CD4-positive, CD25-positive, alpha-beta regulatory T cell (primary cell): ENCODE results near the gene AMPH. TPM values are rescaled to one million over a fixed set of nuclear protein-coding genes. Genes with fewer than 3 reads are reported as not detected.

Experiments used
- ATAC-seq, 2 donors: fragments of 150-1000 bp; cut with Tn5 transposase; one replicate each; pipeline ENCODE4 v1.10.0; 2021; ENCODE audit warnings: low read depth in 2 of 2, moderate number of reproducible peaks in 2 of 2, moderate library complexity in 1 of 2
- DNase-seq, 3 donors: peaks; one replicate each; pipeline versions ENCODE4 v3.0.0 to v3.0.0-alpha.2; 2012 to 2022; ENCODE audit warnings: mixed read lengths in 1 of 3
- H3K27ac ChIP-seq: one replicate; pipeline ENCODE4 v1.7.0; 2013; ENCODE audit warnings: mild to moderate bottlenecking, low read length; ENCODE audit not compliant: insufficient read depth, poor library complexity, severe bottlenecking
- H3K27me3 ChIP-seq: one replicate; pipeline ENCODE4 v1.7.0; 2013; ENCODE audit warnings: low read length; ENCODE audit not compliant: control insufficient read depth, insufficient read depth
- H3K36me3 ChIP-seq: one replicate; pipeline ENCODE4 v1.7.0; 2013; ENCODE audit warnings: mild to moderate bottlenecking, low read length, moderate library complexity; ENCODE audit not compliant: control insufficient read depth, insufficient read depth
- H3K4me1 ChIP-seq: 2 replicates; pipeline ENCODE4 v1.7.0; 2013; ENCODE audit warnings: mild to moderate bottlenecking, low read length; ENCODE audit not compliant: insufficient read depth, control insufficient read depth, poor library complexity, severe bottlenecking
- H3K4me3 ChIP-seq: one replicate; pipeline ENCODE4 v1.7.0; 2013; ENCODE audit warnings: low read depth, mild to moderate bottlenecking, low read length, moderate library complexity
- H3K9me3 ChIP-seq, 2 experiments: 1 replicate in 1 of 2; 2 replicates in 1 of 2; pipeline ENCODE4 v1.7.0; 2013; ENCODE audit warnings: low read length in 2 of 2, mild to moderate bottlenecking in 1 of 2, moderate library complexity in 1 of 2; ENCODE audit not compliant: control insufficient read depth in 2 of 2
- H3K27ac Mint-ChIP-seq, 3 donors: one replicate each; pipeline ENCODE4 v1.8.0; 2020 to 2022; ENCODE audit warnings: mild to moderate bottlenecking in 3 of 3, mixed read lengths in 3 of 3, moderate library complexity in 2 of 3
- H3K27me3 Mint-ChIP-seq: one replicate; pipeline ENCODE4 v1.8.0; 2022; ENCODE audit warnings: mild to moderate bottlenecking, mixed read lengths
- H3K36me3 Mint-ChIP-seq: one replicate; pipeline ENCODE4 v1.8.0; 2020; ENCODE audit warnings: mixed read lengths
- H3K4me1 Mint-ChIP-seq, 4 donors: one replicate each; pipeline ENCODE4 v1.8.0; 2020 to 2022; ENCODE audit warnings: mixed read lengths in 4 of 4, mild to moderate bottlenecking in 1 of 4
- H3K4me3 Mint-ChIP-seq, 4 donors: one replicate each; pipeline ENCODE4 v1.8.0; 2020 to 2022; ENCODE audit warnings: mild to moderate bottlenecking in 4 of 4, mixed read lengths in 4 of 4, moderate library complexity in 3 of 4
- H3K9me3 Mint-ChIP-seq, 7 donors: one replicate each; pipeline ENCODE4 v1.8.0; 2020 to 2022; ENCODE audit warnings: mixed read lengths in 7 of 7, mild to moderate bottlenecking in 3 of 7, moderate library complexity in 2 of 7
- polyA plus RNA-seq, 4 donors: library from polyadenylated mRNA; unstranded; fragments of 300-500 nt; fragmentation: Illumina TruSeq; gene quantifications; one replicate each; pipeline ENCODE4 v1.2.3, GENCODE V29; 2021
- total RNA-seq: library from RNA; stranded (reverse); gene quantifications from one replicate; pipeline ENCODE4 v1.2.3, GENCODE V29; 2022

The AMPH gene
- total and polyA plus RNA-seq, 5 donors from 2014 or later = 0.09 to 0.11 (median 0.10) TPM; not detected in 2

DNA sequence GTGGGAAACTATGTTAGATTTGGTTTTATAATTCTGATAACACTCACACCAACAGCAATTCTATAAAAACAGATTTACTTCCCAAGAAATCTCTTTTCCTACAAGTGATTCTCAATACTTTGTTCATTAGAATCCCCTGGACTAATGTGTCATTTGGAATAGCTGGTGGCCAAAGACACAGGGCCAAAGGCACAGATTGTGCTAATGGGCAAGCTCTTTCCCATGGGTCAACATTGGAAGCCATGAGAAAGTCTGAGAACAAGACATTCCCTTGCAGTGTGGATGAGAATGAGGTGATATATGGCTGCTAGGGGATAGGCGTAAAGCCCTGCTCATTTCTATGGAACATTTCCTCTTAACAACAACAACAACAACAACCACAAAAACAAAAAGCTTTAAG, 153.8 kb downstream of the AMPH start:
- Mint-ChIP-seq H3K36me3 (no peaks in the 10 kb centered on the region), H3K9me3 (peaks cover 0 to 4% (median 1%) of the 10 kb centered on the region in 7 donors), H3K27me3 (peaks cover 6% of the 10 kb centered on the region), H3K4me1 (no peaks in the 10 kb centered on the region), H3K4me3 (no peak overlapping the region), H3K27ac (no peak overlapping the region)
- ATAC-seq (no peak), DNase-seq (no peak)
- H3K27ac ChIP-seq = no peak overlapping the region
- no peaks in the 10 kb centered on the region for H3K4me1 ChIP-seq
- no peaks in the 10 kb centered on the region for H3K36me3 ChIP-seq
- no peak overlapping the region for H3K4me3 ChIP-seq
- H3K9me3 ChIP-seq = no peaks in the 10 kb centered on the region
- no peaks in the 10 kb centered on the region for H3K27me3 ChIP-seq

DNA sequence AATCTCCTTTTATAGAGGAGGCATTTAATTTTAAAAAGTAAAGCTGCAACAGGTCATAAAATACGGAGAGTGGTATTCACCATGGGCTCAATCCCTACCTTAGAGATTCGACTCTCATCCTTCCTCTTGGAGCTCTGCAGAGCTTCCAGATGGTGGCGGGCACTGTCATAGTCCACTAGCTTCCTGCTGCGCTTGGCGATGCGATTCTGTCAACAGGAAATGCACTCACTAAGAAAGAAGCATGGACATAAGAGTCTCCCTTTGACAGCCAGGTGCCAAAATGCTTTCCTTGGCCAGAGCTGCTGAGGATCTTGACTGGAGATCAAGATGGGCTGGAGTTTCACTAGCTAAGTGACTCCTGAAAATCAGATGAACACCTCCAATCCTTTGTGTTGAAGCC, 154.4 kb downstream of the AMPH start:
- H3K9me3 Mint-ChIP-seq = peaks cover 0 to 4% (median 1%) of the 10 kb centered on the region in 7 donors
- H3K27me3 Mint-ChIP-seq = no peaks in the 10 kb centered on the region

DNA sequence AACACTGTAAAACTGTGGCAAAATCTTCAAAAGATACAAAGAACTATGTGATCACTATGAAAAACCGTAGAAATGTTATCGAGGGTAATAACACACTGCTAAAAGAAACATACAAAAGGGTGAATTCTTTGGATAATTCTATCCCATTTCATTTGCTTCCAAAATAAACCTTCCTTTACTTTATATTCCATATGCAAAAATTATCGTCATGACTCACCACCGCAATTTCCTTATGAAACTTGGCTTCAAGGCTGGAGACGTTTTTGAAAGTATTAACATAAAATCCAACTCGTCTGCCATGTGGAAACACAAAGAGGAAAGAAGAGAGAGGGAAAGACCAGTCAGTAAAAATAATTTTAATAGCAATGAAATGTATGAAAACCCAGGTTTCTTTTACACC, 165.2 kb downstream of the AMPH start:
- Histone ChIP-seq H3K27ac (no peak overlapping the region), H3K36me3 (no peaks in the 10 kb centered on the region), H3K9me3 (no peaks in the 10 kb centered on the region), H3K4me3 (no peak overlapping the region), H3K4me1 (no peaks in the 10 kb centered on the region), H3K27me3 (no peaks in the 10 kb centered on the region)
- Mint-ChIP-seq H3K36me3 (no peaks in the 10 kb centered on the region), H3K4me3 (no peak overlapping the region), H3K27me3 (no peaks in the 10 kb centered on the region), H3K9me3 (no peaks in the 10 kb centered on the region), H3K4me1 (peaks cover 0 to 8% (median 2%) of the 10 kb centered on the region in 4 donors), H3K27ac (no peak overlapping the region)
- DNase-seq (no peak), ATAC-seq (no peak)

More for the DNA sequence above, 154.4 kb downstream of the AMPH start:
- Mint-ChIP-seq H3K4me1 (no peaks in the 10 kb centered on the region), H3K27ac (no peak overlapping the region), H3K4me3 (no peak overlapping the region), H3K36me3 (no peaks in the 10 kb centered on the region)
- no peaks in the 10 kb centered on the region for H3K4me1 ChIP-seq
- no peak overlapping the region for H3K4me3 ChIP-seq
- no peaks in the 10 kb centered on the region for H3K27me3 ChIP-seq
- DNase-seq = no peak
- H3K36me3 ChIP-seq = no peaks in the 10 kb centered on the region
- no peak overlapping the region for H3K27ac ChIP-seq
- H3K9me3 ChIP-seq = no peaks in the 10 kb centered on the region
- ATAC-seq = no peak

DNA sequence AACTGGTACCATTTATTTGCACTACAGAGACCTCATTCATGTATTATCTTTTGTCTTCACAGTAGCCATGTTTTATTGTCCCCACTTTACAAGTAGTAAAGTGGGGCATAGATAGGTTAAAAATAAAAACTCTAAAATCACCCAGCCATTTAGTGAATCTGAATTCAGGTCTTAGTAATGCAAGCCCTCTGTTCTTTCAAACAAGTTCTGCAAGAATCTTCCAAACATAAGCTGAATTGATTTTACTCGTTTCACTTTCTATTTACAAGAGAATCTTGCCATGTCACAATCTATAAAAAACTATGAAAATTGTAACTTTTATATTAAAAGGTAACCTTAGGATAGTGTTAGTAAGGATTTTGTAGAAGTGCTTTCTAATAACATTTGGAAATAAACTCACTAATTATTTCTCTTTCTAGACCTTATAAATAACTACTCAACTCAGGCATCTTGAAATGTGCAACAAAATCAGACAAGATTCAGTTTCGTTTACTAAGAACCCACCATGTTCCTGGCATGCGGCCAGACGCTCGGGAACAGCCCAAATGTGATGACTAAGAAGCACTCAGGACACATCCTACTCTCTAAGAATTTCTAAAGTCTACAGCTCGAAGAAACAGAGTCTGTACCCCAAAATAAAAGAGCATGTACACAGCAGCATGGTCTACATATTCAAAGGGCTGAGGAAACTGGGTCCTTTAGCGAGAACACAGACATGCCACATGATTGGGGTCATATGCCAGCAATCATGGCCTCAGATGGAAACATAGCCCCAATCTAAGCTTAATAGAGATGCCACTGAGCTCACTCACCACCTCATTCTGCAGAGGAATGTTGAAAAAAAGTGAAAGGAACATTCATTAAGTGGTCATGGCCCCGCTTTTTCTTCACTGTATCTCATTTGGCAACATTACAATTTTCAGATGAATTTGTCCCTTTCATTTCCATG, 167.6 kb downstream of the AMPH start:
- DNase-seq (peak in 2 of 3 donors; percentile 29 to 72), ATAC-seq (peak; percentile 63 to 69)
- no peaks in the 10 kb centered on the region for H3K27me3 ChIP-seq
- H3K4me3 Mint-ChIP-seq = peak overlapping the region in 2 of 4 donors; percentile 36 to 66
- H3K9me3 Mint-ChIP-seq = no peaks in the 10 kb centered on the region
- H3K4me1 Mint-ChIP-seq = peaks cover 0 to 8% (median 2%) of the 10 kb centered on the region in 4 donors
- peak overlapping the region; percentile 64 for H3K4me3 ChIP-seq
- H3K27ac ChIP-seq = no peak overlapping the region
- H3K9me3 ChIP-seq = no peaks in the 10 kb centered on the region
- H3K27ac Mint-ChIP-seq = peak overlapping the region in 2 of 3 donors; percentile 8 to 14
- no peaks in the 10 kb centered on the region for H3K4me1 ChIP-seq
- H3K27me3 Mint-ChIP-seq = no peaks in the 10 kb centered on the region
- H3K36me3 ChIP-seq = no peaks in the 10 kb centered on the region
- H3K36me3 Mint-ChIP-seq = no peaks in the 10 kb centered on the region

DNA sequence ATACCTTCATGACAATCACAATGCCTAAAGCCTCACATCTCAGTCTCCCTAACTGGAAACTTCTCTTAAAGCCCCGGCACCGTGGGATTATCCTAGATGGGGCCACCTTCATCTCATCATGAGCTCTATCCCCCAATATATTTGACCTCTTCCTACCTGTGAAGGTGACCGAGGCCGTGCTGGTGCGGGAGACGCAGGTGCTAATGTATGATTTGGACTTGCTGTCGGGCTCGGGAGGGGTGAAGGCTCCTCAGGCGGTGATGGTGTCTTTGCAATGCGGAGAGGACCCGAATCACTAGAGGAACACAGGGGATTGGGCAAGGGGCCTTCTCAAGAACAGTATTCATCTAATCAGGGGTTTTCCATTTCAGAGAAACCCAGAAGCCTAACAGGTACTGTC, 168.4 kb downstream of the AMPH start:
- ATAC-seq (no peak), DNase-seq (no peak)
- Mint-ChIP-seq H3K9me3 (no peaks in the 10 kb centered on the region), H3K27ac (peak overlapping the region in 1 of 3 donors; percentile 14), H3K36me3 (no peaks in the 10 kb centered on the region), H3K4me1 (peaks cover 0 to 8% (median 2%) of the 10 kb centered on the region in 4 donors), H3K27me3 (no peaks in the 10 kb centered on the region), H3K4me3 (no peak overlapping the region)
- Histone ChIP-seq H3K4me3 (peak overlapping the region; percentile 64), H3K4me1 (no peaks in the 10 kb centered on the region), H3K36me3 (no peaks in the 10 kb centered on the region), H3K27me3 (no peaks in the 10 kb centered on the region), H3K9me3 (no peaks in the 10 kb centered on the region), H3K27ac (no peak overlapping the region)

DNA sequence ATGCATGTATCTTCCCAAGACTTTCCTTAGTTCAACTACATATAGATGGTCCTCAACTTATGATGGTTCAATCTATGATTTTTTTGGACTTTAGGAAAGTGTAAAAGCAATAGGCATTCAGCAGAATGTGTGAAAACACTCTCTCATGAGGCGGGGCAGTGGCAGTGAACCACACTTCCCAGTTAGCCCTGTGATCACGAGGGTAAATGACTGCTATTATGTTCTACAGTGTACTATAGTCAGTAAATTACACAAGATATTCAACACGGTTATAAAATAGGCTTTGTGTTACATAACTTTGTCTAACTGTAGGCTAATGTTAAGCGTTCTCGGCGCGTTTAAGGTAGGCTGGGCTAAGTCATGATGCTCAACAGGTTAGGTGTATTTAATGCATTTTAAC, 169.3 kb downstream of the AMPH start:
- H3K4me3 Mint-ChIP-seq = no peak overlapping the region
- Histone ChIP-seq H3K9me3 (no peaks in the 10 kb centered on the region), H3K4me1 (no peaks in the 10 kb centered on the region), H3K27me3 (no peaks in the 10 kb centered on the region), H3K27ac (no peak overlapping the region), H3K4me3 (no peak overlapping the region), H3K36me3 (no peaks in the 10 kb centered on the region)
- H3K36me3 Mint-ChIP-seq = no peaks in the 10 kb centered on the region
- H3K27ac Mint-ChIP-seq = no peak overlapping the region
- no peaks in the 10 kb centered on the region for H3K27me3 Mint-ChIP-seq
- DNase-seq = no peak
- peaks cover 0 to 8% (median 2%) of the 10 kb centered on the region in 4 donors for H3K4me1 Mint-ChIP-seq
- H3K9me3 Mint-ChIP-seq = peaks cover 0 to 3% (median 0%) of the 10 kb centered on the region in 7 donors
- ATAC-seq = no peak

DNA sequence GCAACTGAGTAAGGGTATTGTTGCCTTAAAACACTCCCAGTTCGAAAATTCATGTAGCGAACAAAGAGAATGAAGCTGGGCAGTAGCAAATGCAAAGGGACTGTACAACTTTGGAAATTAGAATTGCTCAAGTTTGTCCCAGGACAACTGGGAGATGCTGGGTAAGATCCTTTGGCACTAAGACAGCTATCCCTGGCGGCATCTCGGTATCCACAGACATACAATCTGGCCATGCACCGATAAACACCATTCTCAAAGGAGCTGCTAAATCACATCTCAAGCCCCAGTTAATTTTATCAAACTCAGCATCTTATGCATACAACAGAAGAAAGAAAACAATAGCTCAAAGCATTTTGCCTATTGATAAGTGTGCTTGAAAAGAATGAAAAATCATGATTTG, 177.3 kb downstream of the AMPH start:
- Mint-ChIP-seq H3K4me1 (no peaks in the 10 kb centered on the region), H3K27me3 (no peaks in the 10 kb centered on the region), H3K36me3 (no peaks in the 10 kb centered on the region), H3K9me3 (peaks cover 0 to 6% (median 0%) of the 10 kb centered on the region in 7 donors), H3K27ac (no peak overlapping the region), H3K4me3 (no peak overlapping the region)
- ATAC-seq (no peak), DNase-seq (no peak)
- Histone ChIP-seq H3K9me3 (no peaks in the 10 kb centered on the region), H3K27me3 (no peaks in the 10 kb centered on the region), H3K27ac (no peak overlapping the region), H3K4me1 (no peaks in the 10 kb centered on the region), H3K4me3 (no peak overlapping the region), H3K36me3 (no peaks in the 10 kb centered on the region)

DNA sequence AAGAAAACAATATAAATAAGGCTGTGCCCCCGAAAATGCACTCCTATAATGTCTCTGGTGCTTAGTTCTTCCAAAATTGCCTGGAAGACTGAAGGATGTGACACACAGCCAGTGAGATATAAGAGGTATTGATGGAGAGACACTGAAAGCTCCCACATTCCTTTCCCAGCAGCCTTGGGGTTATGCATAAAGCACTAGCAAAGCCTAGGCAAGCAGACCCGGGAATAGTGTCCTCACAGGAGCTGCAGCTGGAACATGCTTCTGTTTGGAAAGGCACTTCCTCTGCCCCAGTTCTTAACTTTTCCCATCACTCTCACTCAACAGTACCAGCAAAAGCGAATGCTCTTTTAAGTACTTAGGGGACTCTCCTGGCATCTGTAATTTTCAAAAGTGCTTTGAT, 178.0 kb downstream of the AMPH start:
- H3K27me3 ChIP-seq = no peaks in the 10 kb centered on the region
- no peak for ATAC-seq
- no peaks in the 10 kb centered on the region for H3K27me3 Mint-ChIP-seq

More for the DNA sequence above, 178.0 kb downstream of the AMPH start:
- no peaks in the 10 kb centered on the region for H3K4me1 Mint-ChIP-seq
- no peaks in the 10 kb centered on the region for H3K36me3 ChIP-seq
- no peak for DNase-seq
- no peak overlapping the region for H3K27ac ChIP-seq
- no peak overlapping the region for H3K4me3 Mint-ChIP-seq
- H3K4me3 ChIP-seq = no peak overlapping the region
- peaks cover 0 to 6% (median 0%) of the 10 kb centered on the region in 7 donors for H3K9me3 Mint-ChIP-seq
- no peaks in the 10 kb centered on the region for H3K36me3 Mint-ChIP-seq
- no peaks in the 10 kb centered on the region for H3K9me3 ChIP-seq
- H3K27ac Mint-ChIP-seq = no peak overlapping the region
- no peaks in the 10 kb centered on the region for H3K4me1 ChIP-seq
